22Rv1 (cell line): ENCODE results near the gene OST4.
"Not testable (repeated sequence)": the region's sequence is repeated elsewhere in the genome, so short reads cannot be mapped to it uniquely, and the experiment has no call there.

ENCODE experiments used
- H3K27ac ChIP-seq: fragments of 450-650 bp; 2 replicates; pipeline ENCODE4 v1.5.1; 2017
- CTCF ChIP-seq: fragments of 450-650 bp; IDR thresholded peaks from 2 replicates; pipeline ENCODE4 v1.5.1; 2017; ENCODE audit warnings: mild to moderate bottlenecking
- ZFX ChIP-seq: fragments of 450-650 bp; IDR thresholded peaks from 2 replicates; pipeline ENCODE4 v1.6.1; 2017; ENCODE audit warnings: antibody characterized with exemption, borderline replicate concordance

OST4 gene

DNA sequence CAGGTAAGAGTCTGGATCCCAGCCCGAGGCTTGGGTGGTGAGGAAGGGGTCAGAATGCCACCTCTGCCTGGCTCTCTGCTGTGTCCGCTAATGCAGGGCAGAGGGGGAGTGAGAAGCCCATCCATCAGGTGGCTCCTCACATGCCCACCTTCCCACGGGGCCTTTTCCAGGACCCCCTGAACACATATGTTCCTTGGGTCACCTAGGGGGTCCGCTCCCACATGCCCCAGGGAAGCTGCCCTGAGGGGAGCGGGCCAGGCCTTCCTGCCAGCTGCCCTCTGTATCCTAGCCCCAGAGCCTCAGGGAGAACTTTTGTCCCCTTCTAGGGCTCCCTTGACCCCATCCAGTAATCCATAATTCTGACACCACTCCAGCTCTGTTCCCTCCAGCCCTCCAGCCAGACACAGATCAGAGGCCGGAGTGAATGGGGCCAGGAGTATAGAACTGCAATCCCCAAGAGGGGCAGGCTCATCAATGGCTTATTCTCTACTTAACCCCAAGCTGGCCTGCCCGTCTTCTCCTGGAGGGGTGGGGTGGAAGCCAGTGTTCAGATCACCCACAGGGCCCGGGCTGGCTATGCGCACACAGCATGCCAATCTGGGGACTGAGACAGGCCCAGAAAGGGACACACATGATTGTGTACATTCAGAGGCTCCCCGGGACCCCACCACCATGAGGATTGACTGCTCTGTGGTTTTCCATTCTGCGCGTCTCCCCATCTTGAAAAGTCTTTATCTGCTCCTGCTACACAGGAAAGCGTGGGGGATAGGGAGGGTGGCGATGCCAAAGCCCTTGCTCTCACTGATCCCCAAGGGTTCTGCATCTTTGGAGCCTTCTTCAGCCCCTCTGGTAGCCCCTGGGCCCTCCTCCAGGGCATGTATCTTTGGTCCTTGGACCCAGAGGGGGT lies 8.0 kb upstream of the OST4 start:
- H3K27ac ChIP-seq = no peak overlapping the region
- TF ChIP-seq CTCF = no peak

- TF ChIP-seq ZFX (no peak), CTCF (no peak)
- no peak within 1 kb of the TSS for H3K27ac ChIP-seq
Observed at GRCh38 chr2:27078267-27079194, 7.1 kb upstream of the OST4 start, which contains the start of gene EMILIN1. Gene EMILIN1, plus strand, starts transcription at chr2:27078615. Its CDS starts 451 bp downstream, at chr2:27079066.

- TF ChIP-seq ZFX (no peak), CTCF (no peak)
- no peak overlapping the region for H3K27ac ChIP-seq
Observed at GRCh38 chr2:27077231-27077630, 5.8 kb upstream of the OST4 start.

DNA sequence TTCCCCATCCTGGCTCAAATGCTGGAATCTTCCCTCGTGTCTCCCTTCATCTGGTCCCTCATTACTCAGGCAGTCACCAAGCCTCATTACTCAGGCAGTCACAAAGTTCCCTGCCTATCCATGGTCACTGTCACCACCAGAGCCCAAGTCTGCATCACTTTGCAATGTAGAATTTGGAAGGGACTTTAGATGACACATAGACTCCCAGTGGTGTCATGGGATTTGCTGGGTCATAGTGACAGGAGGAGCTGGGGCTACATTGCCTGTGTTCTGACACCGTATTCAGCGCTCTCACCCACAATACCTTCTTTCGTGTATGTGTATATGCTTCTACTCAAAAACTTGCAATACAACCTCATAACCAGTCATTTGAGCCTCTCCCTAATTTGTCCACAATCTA lies 4.9 kb upstream of the OST4 start:
- H3K27ac ChIP-seq = no peak overlapping the region
- TF ChIP-seq ZFX (no peak), CTCF (no peak)

DNA sequence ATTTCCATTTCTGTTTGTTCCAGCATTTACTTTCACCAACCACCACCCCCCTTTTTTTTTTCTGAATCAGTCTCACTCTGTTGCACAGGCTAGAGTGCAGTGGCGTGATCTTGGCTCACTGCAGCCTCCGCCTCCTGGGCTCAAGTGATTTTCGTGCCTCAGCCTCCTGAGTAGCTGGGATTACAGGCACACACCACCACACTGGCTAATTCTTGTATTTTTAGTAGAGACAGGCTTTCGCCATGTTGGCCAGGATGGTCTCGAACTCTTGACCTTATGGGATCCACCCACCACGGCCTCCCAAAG lies 4.1 kb upstream of the OST4 start:
- not testable (repeated sequence) for H3K27ac ChIP-seq

DNA sequence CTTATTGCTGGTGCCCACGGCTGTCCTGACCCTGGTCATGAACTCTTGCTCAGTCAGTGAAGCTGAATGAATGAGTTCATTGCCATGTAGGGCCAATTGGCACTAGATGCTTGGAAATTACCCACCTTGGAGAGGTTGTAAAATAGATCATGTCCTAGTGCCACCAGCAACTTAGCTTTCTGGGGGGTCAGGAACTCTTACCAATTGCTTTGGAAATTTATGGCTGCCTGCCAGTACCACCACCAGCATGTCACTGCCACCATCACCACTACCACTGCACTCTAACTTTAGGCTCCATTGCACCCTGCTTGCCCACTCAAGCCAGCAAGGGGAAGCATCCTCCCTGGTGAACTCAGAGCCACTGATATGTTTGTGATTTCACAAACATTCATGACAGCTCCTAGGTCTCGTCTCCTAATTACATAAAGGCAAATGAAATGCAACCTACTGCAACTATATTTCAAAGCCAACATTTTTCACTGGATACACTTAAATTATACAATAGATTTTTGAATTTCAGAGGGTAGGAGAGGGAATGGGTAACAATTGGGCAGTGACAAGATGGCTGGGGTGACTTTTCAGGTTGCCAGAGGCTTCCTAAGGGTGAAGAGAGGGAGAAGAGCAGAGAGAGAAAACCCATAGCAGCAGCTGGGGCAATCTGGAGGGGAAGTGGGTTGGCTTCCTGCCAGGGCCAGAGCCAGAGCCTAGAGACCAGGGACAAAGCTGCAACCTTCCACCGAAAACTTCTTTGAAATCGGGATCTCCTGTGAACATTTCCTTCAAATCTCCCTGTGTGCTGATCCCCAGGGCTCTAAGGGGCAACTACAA lies 3.5 kb upstream of the OST4 start:
- H3K27ac ChIP-seq = no peak overlapping the region
- TF ChIP-seq ZFX (no peak), CTCF (no peak)

DNA sequence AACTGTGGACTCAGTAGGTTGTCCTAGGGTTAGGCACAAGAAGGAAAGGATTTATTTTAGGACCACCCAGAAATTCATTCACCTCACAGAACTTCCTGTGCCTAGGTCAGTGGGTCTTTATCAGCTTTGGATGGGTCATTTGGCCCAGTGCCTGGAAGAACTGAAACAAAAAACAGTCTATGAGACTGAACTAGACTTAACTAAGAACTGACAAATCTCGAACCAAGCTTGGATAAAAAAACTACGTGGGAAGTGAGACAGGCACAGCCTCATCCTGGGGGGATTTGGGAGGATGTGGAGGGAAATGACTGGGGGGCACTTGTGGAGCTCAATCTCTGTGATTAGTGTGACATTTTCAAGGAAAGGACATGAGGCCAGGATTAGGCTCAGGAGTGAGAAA lies 2.3 kb upstream of the OST4 start:
- H3K27ac ChIP-seq = no peak overlapping the region
- TF ChIP-seq ZFX = no peak
- TF ChIP-seq CTCF = no peak
